AG10803 (cell line): Measurements from ENCODE around the gene GUF1.

ENCODE experiments used
- DNase-seq: peaks from one replicate; pipeline ENCODE4 v3.0.0; 2010; ENCODE audit warnings: low read depth
- H3K4me3 ChIP-seq: 2 replicates; pipeline ENCODE4 v1.5.1; 2011; ENCODE audit warnings: mild to moderate bottlenecking, low read length, control low read depth
- CTCF ChIP-seq: conservative IDR thresholded peaks from 2 replicates; pipeline ENCODE4 v1.5.1; 2011; ENCODE audit warnings: mild to moderate bottlenecking, low read length, control low read depth, inconsistent platforms

Gene GUF1

GRCh38 chr4:44701037-44701436 is 22.8 kb downstream of the GUF1 start:
- no peak overlapping the region for H3K4me3 ChIP-seq
- TF ChIP-seq CTCF = no peak
- no peak for DNase-seq

GRCh38 chr4:44704673-44705072 is 26.5 kb downstream of the GUF1 start:
- no peak for TF ChIP-seq CTCF
- no peak for DNase-seq
- H3K4me3 ChIP-seq = no peak overlapping the region

GRCh38 chr4:44713125-44713524 is 34.9 kb downstream of the GUF1 start:
- no peak for DNase-seq
- TF ChIP-seq CTCF = no peak
- no peak overlapping the region for H3K4me3 ChIP-seq

GRCh38 chr4:44716597-44716996 is 38.4 kb downstream of the GUF1 start:
- no peak for TF ChIP-seq CTCF
- H3K4me3 ChIP-seq = no peak overlapping the region
- no peak for DNase-seq

GRCh38 chr4:44720371-44720770 is 42.2 kb downstream of the GUF1 start:
- no peak overlapping the region for H3K4me3 ChIP-seq
- TF ChIP-seq CTCF = no peak
- no peak for DNase-seq

- H3K4me3 ChIP-seq = no peak overlapping the region
- DNase-seq = no peak
- TF ChIP-seq CTCF = no peak
Observed at GRCh38 chr4:44722001-44722400, 43.8 kb downstream of the GUF1 start.

- H3K4me3 ChIP-seq = peak overlapping the region; percentile 83
- TF ChIP-seq CTCF = no peak
- DNase-seq = peak; percentile 15
Observed at GRCh38 chr4:44725166-44725565, 46.9 kb downstream of the GUF1 start.
